Naive thymus-derived CD4-positive, alpha-beta T cell (primary cell): ENCODE results near the gene KRTAP10-11. TPM values are rescaled to one million over a fixed set of nuclear protein-coding genes. Genes with fewer than 3 reads are reported as not detected.
A peak's percentile ranks its signal among the peaks of the same experiment; 100 is the strongest.

Experiments
- ATAC-seq: fragments of 150-1000 bp; cut with Tn5 transposase; 2 replicates; pipeline ENCODE4 v1.10.0; 2021; ENCODE audit warnings: mild to moderate bottlenecking, moderate library complexity
- CTCF ChIA-PET: fragments of 350-600 bp; sonication (Branson Sonifier 250); formaldehyde crosslinking; loops from one replicate; lab custom pipeline; 2021; ENCODE audit warnings: antibody characterized with exemption; lab: Charles Lee
- POLR2A ChIA-PET: fragments of 350-600 bp; sonication (Branson Sonifier 250); formaldehyde crosslinking; loops from one replicate; lab custom pipeline; 2021; ENCODE audit warnings: antibody characterized with exemption, inconsistent platforms; lab: Charles Lee
- DNase-seq, 9 donors: peaks; one replicate each; pipeline versions ENCODE4 v3.0.0 to v3.0.0-alpha.2; 2020 to 2022; ENCODE audit warnings: mixed read lengths in 1 of 9
- H3K27ac ChIP-seq: one replicate; pipeline ENCODE4 v1.7.0; 2013; ENCODE audit warnings: mild to moderate bottlenecking, low read depth, low read length, moderate library complexity
- H3K27me3 ChIP-seq, 2 donors: one replicate each; pipeline ENCODE4 v1.7.0; 2013; ENCODE audit warnings: low read length in 2 of 2, mild to moderate bottlenecking in 2 of 2, moderate library complexity in 2 of 2; ENCODE audit not compliant: control insufficient read depth in 2 of 2, insufficient read depth in 2 of 2
- H3K36me3 ChIP-seq, 3 experiments: 1 replicate in 2 of 3; 2 replicates in 1 of 3; pipeline ENCODE4 v1.7.0; 2013; ENCODE audit warnings: low read length in 3 of 3, mild to moderate bottlenecking in 3 of 3, moderate library complexity in 1 of 3; ENCODE audit not compliant: insufficient read depth in 3 of 3, control insufficient read depth in 2 of 3
- H3K4me1 ChIP-seq, 2 donors: one replicate each; pipeline ENCODE4 v1.7.0; 2013; ENCODE audit warnings: low read length in 2 of 2, mild to moderate bottlenecking in 2 of 2, moderate library complexity in 1 of 2; ENCODE audit not compliant: control insufficient read depth in 2 of 2, insufficient read depth in 2 of 2
- H3K4me3 ChIP-seq: 2 replicates; pipeline ENCODE4 v1.7.0; 2013; ENCODE audit warnings: mild to moderate bottlenecking, low read length
- H3K9me3 ChIP-seq, 3 experiments: 1 replicate in 2 of 3; 2 replicates in 1 of 3; pipeline ENCODE4 v1.7.0; 2013; ENCODE audit warnings: low read length in 3 of 3; ENCODE audit not compliant: control insufficient read depth in 2 of 3
- H3K27ac Mint-ChIP-seq, 9 donors: one replicate each; pipeline ENCODE4 v1.8.0; 2020 to 2022; ENCODE audit warnings: mixed read lengths in 9 of 9, mild to moderate bottlenecking in 8 of 9, moderate library complexity in 5 of 9, inconsistent platforms in 2 of 9
- H3K27me3 Mint-ChIP-seq, 5 donors: one replicate each; pipeline ENCODE4 v1.8.0; 2021 to 2022; ENCODE audit warnings: mixed read lengths in 5 of 5, mild to moderate bottlenecking in 1 of 5
- H3K36me3 Mint-ChIP-seq, 5 donors: one replicate each; pipeline ENCODE4 v1.8.0; 2020 to 2022; ENCODE audit warnings: mixed read lengths in 5 of 5, mild to moderate bottlenecking in 3 of 5, inconsistent platforms in 1 of 5
- H3K4me1 Mint-ChIP-seq, 7 donors: one replicate each; pipeline ENCODE4 v1.8.0; 2020 to 2022; ENCODE audit warnings: mixed read lengths in 7 of 7, mild to moderate bottlenecking in 3 of 7, inconsistent platforms in 1 of 7
- H3K4me3 Mint-ChIP-seq, 10 donors: one replicate each; pipeline ENCODE4 v1.8.0; 2020 to 2022; ENCODE audit warnings: mild to moderate bottlenecking in 10 of 10, mixed read lengths in 10 of 10, moderate library complexity in 6 of 10, inconsistent platforms in 2 of 10
- H3K9me3 Mint-ChIP-seq, 11 donors: one replicate each; pipeline ENCODE4 v1.8.0; 2020 to 2022; ENCODE audit warnings: mixed read lengths in 11 of 11, mild to moderate bottlenecking in 4 of 11, inconsistent platforms in 1 of 11, moderate library complexity in 1 of 11
- intact Hi-C, 2 donors: fragments of 100-400 bp; cut with micrococcal nuclease; formaldehyde crosslinking; loops; one replicate each; pipeline ENCODE4 v1.15.1; 2023
- polyA plus RNA-seq, 2 donors: library from polyadenylated mRNA; unstranded; fragments of 300-500 nt; fragmentation: Illumina TruSeq; gene quantifications; one replicate each; pipeline ENCODE4 v1.2.3, GENCODE V29; 2021
- total RNA-seq, 6 experiments: library from RNA in 5 of 6; stranded (reverse) in 5 of 6; gene quantifications; 1 replicate in 5 of 6; 2 replicates in 1 of 6; pipeline ENCODE4 v1.2.3 and lab custom pipeline; 2021 to 2026

The KRTAP10-11 gene
- total and polyA plus RNA-seq, 7 experiments from 2014 or later, result not detected

DNA sequence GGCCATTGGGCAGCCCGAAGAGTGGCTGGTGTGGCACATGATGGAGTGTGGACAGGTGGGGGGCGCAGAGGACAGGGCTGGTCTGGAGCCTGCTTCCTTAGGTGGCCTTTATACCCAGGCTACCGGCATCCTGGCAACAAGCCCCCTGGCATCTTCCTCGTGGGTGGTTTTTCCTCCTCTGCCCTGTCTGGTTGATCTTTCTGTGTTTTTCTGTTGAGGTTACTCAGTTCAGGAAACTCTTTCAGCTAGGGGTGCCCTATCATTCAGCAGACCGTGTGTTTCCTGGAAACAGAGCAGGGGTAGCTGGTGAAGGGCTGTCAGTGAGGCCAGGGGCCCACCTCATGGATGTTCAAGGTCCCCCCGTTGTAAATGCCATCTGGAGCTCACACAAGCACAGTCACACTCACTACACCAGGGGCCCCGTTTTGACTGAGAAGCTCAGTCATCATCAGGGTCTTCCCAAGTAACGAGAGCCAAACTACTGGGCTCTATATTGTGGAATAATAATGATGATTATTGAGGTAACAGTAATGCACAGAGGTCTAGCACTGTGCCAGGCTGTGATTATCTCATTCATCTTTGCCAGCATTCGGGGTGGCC is 8.5 kb downstream of the KRTAP10-11 start, which contains the start of gene KRTAP12-4:
KRTAP12-4 (minus strand) TSS at position 84 of the 600 bp plus-strand sequence; CDS start at position 39, 45 bp downstream.
- no peak for ATAC-seq
- CTCF ChIA-PET, result interaction anchor here (0.6 to 1.3 kb wide), 2 partner anchors 12 to 44 kb away, joined by 3 to 4 read pairs; partner anchors contain the start of gene KRTAP12-2

GRCh38 chr21:44656868-44657267 is 10.7 kb downstream of the KRTAP10-11 start:
- intact Hi-C loops, result loop anchor here (1.0 to 10.0 kb wide), 7 partner anchors 35 to 270 kb away; partner anchors contain the start of gene KRTAP10-5 (in 1 of the 2)
- peak overlapping the region; percentile 87 to 98 (median 98) for H3K27ac Mint-ChIP-seq
- Histone ChIP-seq H3K4me1 (peaks cover 55 to 64% of the 10 kb centered on the region in 2 donors), H3K36me3 (no peaks in the 10 kb centered on the region), H3K4me3 (peak overlapping the region; percentile 40), H3K27ac (peak overlapping the region; percentile 63), H3K27me3 (no peaks in the 10 kb centered on the region), H3K9me3 (peaks cover 0 to 22% (median 7%) of the 10 kb centered on the region in 3 experiments)
- peaks cover 7 to 75% (median 45%) of the 10 kb centered on the region in 11 donors for H3K9me3 Mint-ChIP-seq
- CTCF ChIA-PET, result interaction anchor here (1.2 to 1.9 kb wide), 2 partner anchors 39 to 136 kb away, joined by 4 to 9 read pairs; no protein-coding TSS in a partner anchor
- ATAC-seq (no peak), DNase-seq (no peak)
- POLR2A ChIA-PET, result interaction anchor here (1.0 to 1.6 kb wide), 5 partner anchors 32 to 116 kb away, joined by 3 to 5 read pairs (median 3); partner anchors contain the start of gene KRTAP10-6
- peaks cover 47 to 73% (median 69%) of the 10 kb centered on the region in 7 donors for H3K4me1 Mint-ChIP-seq
- peaks cover 11 to 71% (median 20%) of the 10 kb centered on the region in 5 donors for H3K36me3 Mint-ChIP-seq
- peak overlapping the region; percentile 16 to 87 (median 76) for H3K4me3 Mint-ChIP-seq
- H3K27me3 Mint-ChIP-seq, result peaks cover 0 to 4% (median 0%) of the 10 kb centered on the region in 5 donors

More for the DNA sequence above, 8.5 kb downstream of the KRTAP10-11 start, which contains the start of gene KRTAP12-4:
- Mint-ChIP-seq H3K4me3 (peak within 1 kb of the TSS in 9 of 10 donors; percentile 38 to 77 (median 72)), H3K27ac (peak within 1 kb of the TSS; percentile 73 to 95 (median 90)), H3K36me3 (peaks cover 11 to 59% (median 17%) of the 10 kb centered on the region in 5 donors), H3K27me3 (no peaks in the 10 kb centered on the region), H3K9me3 (peaks cover 7 to 58% (median 39%) of the 10 kb centered on the region in 11 donors), H3K4me1 (peaks cover 43 to 66% (median 62%) of the 10 kb centered on the region in 7 donors)
- H3K27ac ChIP-seq, result peak within 1 kb of the TSS; percentile 47
- intact Hi-C loops, result loop anchor here in 1 of 2 donors (5.0 to 10.0 kb wide), 3 partner anchors 38 to 273 kb away; partner anchors contain the start of gene KRTAP10-5
- no peaks in the 10 kb centered on the region for H3K36me3 ChIP-seq
- H3K27me3 ChIP-seq, result no peaks in the 10 kb centered on the region
- H3K4me3 ChIP-seq, result no peak within 1 kb of the TSS
- POLR2A ChIA-PET, result interaction anchor here (0.9 to 1.8 kb wide), 4 partner anchors 12 to 107 kb away, joined by 3 to 6 read pairs (median 4); partner anchors contain the start of gene KRTAP12-2
- H3K4me1 ChIP-seq, result peaks cover 53 to 61% of the 10 kb centered on the region in 2 donors
- peaks cover 0 to 22% (median 7%) of the 10 kb centered on the region in 3 experiments for H3K9me3 ChIP-seq
- peak in 5 of 9 donors; percentile 18 to 48 (median 38) for DNase-seq

- peak within 1 kb of the TSS; percentile 87 to 98 (median 98) for H3K27ac Mint-ChIP-seq
- intact Hi-C loops, result loop anchor here (1.0 to 10.0 kb wide), 7 partner anchors 34 to 269 kb away; partner anchors contain the start of gene KRTAP10-5 (in 1 of the 2)
- peaks cover 55 to 64% of the 10 kb centered on the region in 2 donors for H3K4me1 ChIP-seq
- peaks cover 12 to 85% (median 45%) of the 10 kb centered on the region in 11 donors for H3K9me3 Mint-ChIP-seq
- peaks cover 47 to 73% (median 69%) of the 10 kb centered on the region in 7 donors for H3K4me1 Mint-ChIP-seq
- H3K9me3 ChIP-seq, result peaks cover 0 to 22% (median 12%) of the 10 kb centered on the region in 3 experiments
- CTCF ChIA-PET, result interaction anchor here (0.5 to 1.9 kb wide), 5 partner anchors 40 to 147 kb away, joined by 3 to 9 read pairs (median 4); no protein-coding TSS in a partner anchor
- DNase-seq (peak in 8 of 9 donors; percentile 39 to 92 (median 86)), ATAC-seq (peak; percentile 83)
- peak within 1 kb of the TSS; percentile 63 to 87 (median 76) for H3K4me3 Mint-ChIP-seq
- no peaks in the 10 kb centered on the region for H3K36me3 ChIP-seq
- peak within 1 kb of the TSS; percentile 63 for H3K27ac ChIP-seq
- no peaks in the 10 kb centered on the region for H3K27me3 ChIP-seq
- peaks cover 11 to 72% (median 24%) of the 10 kb centered on the region in 5 donors for H3K36me3 Mint-ChIP-seq
- POLR2A ChIA-PET, result interaction anchor here (0.7 to 2.9 kb wide), 15 partner anchors 11 to 270 kb away, joined by 3 to 23 read pairs (median 3); partner anchors contain the start of gene KRTAP10-6
- peak within 1 kb of the TSS; percentile 46 for H3K4me3 ChIP-seq
- peaks cover 0 to 9% (median 0%) of the 10 kb centered on the region in 5 donors for H3K27me3 Mint-ChIP-seq
Observed at GRCh38 chr21:44657635-44658540, 11.7 kb downstream of the KRTAP10-11 start, which contains the start of gene KRTAP12-3. Gene KRTAP12-3 (plus strand): TSS chr21:44657932. CDS start chr21:44657980, 48 bp downstream.

DNA sequence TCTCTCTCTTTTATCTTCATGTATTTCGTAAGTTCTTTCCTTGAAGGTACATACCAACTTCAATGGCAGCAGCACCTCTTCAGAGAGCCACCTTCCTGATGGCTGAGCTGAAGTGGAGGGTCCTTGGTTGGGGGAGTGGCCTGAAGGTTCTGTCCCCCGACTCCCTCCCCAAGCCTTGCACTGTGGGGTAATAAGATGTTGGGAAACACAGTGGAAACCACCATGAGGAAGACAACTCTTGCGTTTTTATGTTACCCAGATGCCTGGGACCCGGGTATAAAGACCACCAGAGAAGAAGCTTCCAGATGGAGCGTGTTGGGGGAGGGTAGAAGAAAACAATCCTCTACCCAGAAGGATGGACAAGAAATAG is 12.3 kb downstream of the KRTAP10-11 start:
- Mint-ChIP-seq H3K27ac (peak overlapping the region; percentile 87 to 98 (median 98)), H3K36me3 (peaks cover 11 to 71% (median 24%) of the 10 kb centered on the region in 5 donors), H3K9me3 (peaks cover 12 to 86% (median 41%) of the 10 kb centered on the region in 11 donors), H3K4me1 (peaks cover 46 to 67% (median 63%) of the 10 kb centered on the region in 7 donors), H3K27me3 (peaks cover 0 to 14% (median 0%) of the 10 kb centered on the region in 5 donors), H3K4me3 (peak overlapping the region; percentile 63 to 87 (median 76))
- peak overlapping the region; percentile 46 for H3K4me3 ChIP-seq
- no peaks in the 10 kb centered on the region for H3K27me3 ChIP-seq
- peaks cover 54 to 63% of the 10 kb centered on the region in 2 donors for H3K4me1 ChIP-seq
- intact Hi-C loops, result loop anchor here in 1 of 2 donors (5.0 to 10.0 kb wide), 3 partner anchors 34 to 269 kb away; partner anchors contain the start of gene KRTAP10-5
- ChIA-PET POLR2A (interaction anchor here (1.2 to 2.9 kb wide), 6 partner anchors 13 to 148 kb away, joined by 3 to 23 read pairs (median 5); no protein-coding TSS in a partner anchor), CTCF (interaction anchor here (1.1 to 1.9 kb wide), 2 partner anchors 40 to 148 kb away, joined by 3 to 9 read pairs; no protein-coding TSS in a partner anchor)
- no peaks in the 10 kb centered on the region for H3K36me3 ChIP-seq
- peak overlapping the region; percentile 63 for H3K27ac ChIP-seq
- ATAC-seq (no peak), DNase-seq (no peak)
- peaks cover 0 to 22% (median 12%) of the 10 kb centered on the region in 3 experiments for H3K9me3 ChIP-seq

DNA sequence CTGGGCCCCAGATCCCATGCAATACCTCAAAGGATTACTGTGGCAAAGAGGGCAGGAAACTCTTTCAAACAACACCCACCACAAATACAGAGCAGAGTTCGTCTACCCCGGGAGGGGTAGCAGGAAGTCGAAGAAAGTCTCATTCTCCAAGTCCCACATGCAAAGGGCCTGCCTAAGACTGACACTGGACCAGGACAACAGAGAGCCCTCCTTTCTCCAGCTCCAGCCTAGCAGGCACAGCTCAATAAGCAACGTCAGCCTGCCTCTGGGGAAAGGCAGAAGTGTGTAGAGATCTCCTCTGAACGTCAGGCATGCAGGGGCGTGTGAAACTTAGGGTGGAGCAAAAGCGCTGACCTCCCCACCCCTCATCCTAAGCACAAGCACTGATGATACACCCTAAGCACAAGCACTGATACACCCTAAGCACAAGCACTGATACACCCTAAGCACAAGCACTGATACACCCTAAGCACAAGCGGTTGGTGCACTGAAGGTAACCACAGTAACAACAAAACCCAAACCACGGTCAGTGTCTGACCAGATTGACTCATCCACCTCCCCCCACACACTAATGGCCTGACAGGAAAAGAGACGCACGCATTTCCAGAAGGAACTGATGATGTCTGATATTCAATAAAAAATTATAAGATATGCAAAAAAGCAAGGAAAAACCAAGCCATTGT is 12.8 kb downstream of the KRTAP10-11 start:
- CTCF ChIA-PET, result interaction anchor here (1.9 kb wide), 1 partner anchor 41 kb away, joined by 9 read pairs; no protein-coding TSS in a partner anchor
- Histone ChIP-seq H3K27ac (peak overlapping the region; percentile 63), H3K4me1 (peaks cover 48 to 57% of the 10 kb centered on the region in 2 donors), H3K9me3 (peaks cover 0 to 22% (median 12%) of the 10 kb centered on the region in 3 experiments), H3K4me3 (peak overlapping the region; percentile 46), H3K36me3 (no peaks in the 10 kb centered on the region), H3K27me3 (no peaks in the 10 kb centered on the region)
- H3K27me3 Mint-ChIP-seq, result peaks cover 0 to 19% (median 0%) of the 10 kb centered on the region in 5 donors
- peak overlapping the region; percentile 43 to 87 (median 74) for H3K4me3 Mint-ChIP-seq
- H3K36me3 Mint-ChIP-seq, result peaks cover 11 to 66% (median 24%) of the 10 kb centered on the region in 5 donors
- H3K27ac Mint-ChIP-seq, result peak overlapping the region; percentile 87 to 98 (median 98)
- intact Hi-C loops, result loop anchor here in 1 of 2 donors (5.0 to 10.0 kb wide), 3 partner anchors 33 to 268 kb away; partner anchors contain the start of gene KRTAP10-5
- POLR2A ChIA-PET, result interaction anchor here (0.5 to 2.9 kb wide), 3 partner anchors 15 to 64 kb away, joined by 4 to 23 read pairs (median 5); no protein-coding TSS in a partner anchor
- peak in 6 of 9 donors; percentile 51 to 66 (median 58) for DNase-seq
- peaks cover 41 to 62% (median 58%) of the 10 kb centered on the region in 7 donors for H3K4me1 Mint-ChIP-seq
- H3K9me3 Mint-ChIP-seq, result peaks cover 12 to 86% (median 38%) of the 10 kb centered on the region in 11 donors
- no peak for ATAC-seq
